ENCODE results near the gene THAP12.

THAP12 gene

DNA sequence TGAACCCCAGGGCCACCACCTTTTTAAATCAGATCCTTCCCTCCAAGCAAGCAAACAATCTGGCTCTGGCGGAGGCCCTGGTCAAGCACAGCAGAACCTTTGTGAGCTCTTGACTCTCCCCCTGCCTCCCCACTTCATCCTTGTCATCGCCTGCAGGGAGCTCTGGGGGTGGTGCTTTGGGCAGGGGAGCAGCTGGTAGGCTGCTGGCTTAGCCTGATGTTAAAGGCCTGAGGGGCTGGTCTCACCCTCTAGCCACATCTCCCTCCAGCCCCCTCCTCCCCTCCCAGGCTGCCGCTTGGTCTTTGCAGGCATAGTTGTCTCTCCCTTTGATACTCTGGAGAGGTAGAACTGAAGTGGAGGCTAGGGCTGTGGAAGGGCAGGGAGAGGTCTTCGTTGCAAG is 50.9 kb downstream of the THAP12 start:
- Histone ChIP-seq H3K9ac (ENCODE audit: low read length) (no peak overlapping the region), H3K4me3 (ENCODE audit: low read depth, low read length) (no peak overlapping the region), H3K23ac (ENCODE audit: low read length) (no peak overlapping the region), H2BK12ac (ENCODE audit: low read length) (no peak overlapping the region), H2BK120ac (ENCODE audit: insufficient read depth, low read length, poor library complexity) (peak overlapping the region; percentile 13), H3K14ac (ENCODE audit: low read length) (no peak overlapping the region), H3K4me1 (ENCODE audit: control insufficient read depth in 1 of 2, insufficient read depth in 2 of 2, low read length in 2 of 2) (peaks cover 13 to 16% of the 10 kb centered on the region in 2 experiments), H4K12ac (ENCODE audit: low read depth, low read length) (no peak overlapping the region), H3K18ac (ENCODE audit: low read length) (no peak overlapping the region), H3K27ac (ENCODE audit: low read depth, low read length) (peak overlapping the region; percentile 46), H3K79me1 (ENCODE audit: low read length) (peaks cover 2% of the 10 kb centered on the region), H3K79me2 (ENCODE audit: control insufficient read depth, insufficient read depth, low read length, poor library complexity) (no peaks in the 10 kb centered on the region), H4K91ac (ENCODE audit: low read depth, low read length) (peak overlapping the region; percentile 17), H3K4ac (ENCODE audit: low read depth, low read length) (no peak overlapping the region), H3K9me3 (ENCODE audit: insufficient read depth, low read depth, low read length) (peaks cover 7% of the 10 kb centered on the region), H2AK5ac (ENCODE audit: low read length) (no peak overlapping the region), H3K27me3 (ENCODE audit: insufficient read depth, low read length) (no peaks in the 10 kb centered on the region), H2AFZ (ENCODE audit: insufficient read depth, low read length, poor library complexity) (peak overlapping the region; percentile 23), H4K8ac (ENCODE audit: low read depth, low read length) (no peak overlapping the region), H2BK5ac (ENCODE audit: low read depth, low read length, poor library complexity) (no peak overlapping the region), H3K36me3 (ENCODE audit: control insufficient read depth in 1 of 2, insufficient read depth in 2 of 2, low read length in 2 of 2) (no peaks in the 10 kb centered on the region), H3K4me2 (ENCODE audit: low read length) (peak overlapping the region; percentile 6)
- DNase-seq, result no peak
- WGBS (ENCODE audit: extremely low coverage, insufficient coverage, insufficient read length), result no CpG with 5 or more reads among the region's 4 CpGs

DNA sequence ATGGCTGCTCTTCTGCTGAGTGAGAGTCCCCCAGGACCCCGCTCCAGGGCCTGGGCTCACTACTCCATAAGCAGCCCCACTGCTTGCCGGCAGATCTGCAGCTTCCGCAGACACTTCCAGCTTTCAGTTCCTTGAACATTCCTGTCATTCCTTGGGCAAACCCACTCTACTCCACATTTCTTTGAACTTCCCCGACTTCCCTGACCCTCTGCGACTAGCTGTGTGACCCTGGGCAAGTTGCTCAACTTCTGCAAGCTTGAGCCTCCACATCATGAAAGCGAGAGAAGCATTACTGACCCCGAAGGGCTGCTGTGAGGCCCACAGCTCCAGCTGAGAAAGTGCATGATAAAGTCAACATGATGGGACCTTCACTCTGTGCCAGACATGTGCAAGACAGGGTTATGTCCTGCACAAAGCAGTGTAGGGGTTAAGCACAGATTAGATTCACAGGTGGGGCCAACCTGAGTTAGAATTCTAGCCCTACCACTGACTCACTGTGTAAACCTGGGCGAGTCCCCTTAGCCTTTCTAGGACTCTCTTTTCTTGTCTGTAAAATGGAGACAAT is 51.8 kb downstream of the THAP12 start:
- no CpG with 5 or more reads among the region's 8 CpGs for WGBS (ENCODE audit: extremely low coverage, insufficient coverage, insufficient read length)

DNA sequence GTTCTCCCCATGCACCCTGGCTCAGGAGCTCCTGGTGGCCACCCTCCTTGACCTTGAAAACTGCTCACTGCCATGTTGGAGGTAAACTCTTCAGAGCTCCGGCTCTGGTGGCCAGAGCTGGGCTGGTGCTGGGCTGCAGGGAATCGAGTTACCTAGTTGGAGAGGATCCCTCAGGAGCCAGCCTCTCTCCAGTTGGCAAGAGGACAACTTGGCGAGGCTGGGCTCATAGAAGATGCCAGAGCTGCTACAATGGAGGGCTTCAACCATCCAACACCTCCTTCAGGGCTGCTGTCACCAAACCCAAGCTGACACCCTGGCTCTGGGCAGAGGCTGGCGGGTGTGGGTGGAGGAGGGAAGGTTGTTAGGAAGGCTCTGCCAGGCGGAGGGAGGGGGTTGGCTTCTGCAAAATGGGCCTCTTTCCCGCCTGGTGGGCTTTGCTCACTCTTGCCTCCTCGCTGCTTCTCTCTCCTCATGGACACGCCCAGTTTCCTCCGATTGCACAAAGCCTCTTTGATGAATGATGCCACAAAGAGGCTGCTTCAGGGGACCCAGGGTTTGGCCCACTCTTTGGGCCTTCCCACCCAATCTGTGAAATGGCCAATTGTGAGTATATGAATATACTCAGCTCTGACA is 53.1 kb downstream of the THAP12 start:
- H3K79me1 ChIP-seq (ENCODE audit: low read length), result peaks cover 2% of the 10 kb centered on the region
- no peak overlapping the region for H2AFZ ChIP-seq (ENCODE audit: insufficient read depth, low read length, poor library complexity)
- H3K27ac ChIP-seq (ENCODE audit: low read depth, low read length), result no peak overlapping the region
- H3K27me3 ChIP-seq (ENCODE audit: insufficient read depth, low read length), result no peaks in the 10 kb centered on the region
- H4K12ac ChIP-seq (ENCODE audit: low read depth, low read length), result no peak overlapping the region
- H2BK5ac ChIP-seq (ENCODE audit: low read depth, low read length, poor library complexity), result no peak overlapping the region
- no peaks in the 10 kb centered on the region for H3K36me3 ChIP-seq (ENCODE audit: control insufficient read depth in 1 of 2, insufficient read depth in 2 of 2, low read length in 2 of 2)
- H3K18ac ChIP-seq (ENCODE audit: low read length), result no peak overlapping the region
- no peaks in the 10 kb centered on the region for H3K9me3 ChIP-seq (ENCODE audit: insufficient read depth, low read depth, low read length)
- H3K23ac ChIP-seq (ENCODE audit: low read length), result no peak overlapping the region
- no peak overlapping the region for H2AK5ac ChIP-seq (ENCODE audit: low read length)
- H4K8ac ChIP-seq (ENCODE audit: low read depth, low read length), result no peak overlapping the region
- H3K4me3 ChIP-seq (ENCODE audit: low read depth, low read length), result no peak overlapping the region
- peak overlapping the region; percentile 37 for H4K91ac ChIP-seq (ENCODE audit: low read depth, low read length)
- no peak overlapping the region for H3K14ac ChIP-seq (ENCODE audit: low read length)
- H3K4me1 ChIP-seq (ENCODE audit: control insufficient read depth in 1 of 2, insufficient read depth in 2 of 2, low read length in 2 of 2), result peaks cover 14 to 16% of the 10 kb centered on the region in 2 experiments
- no CpG with 5 or more reads among the region's 9 CpGs for WGBS (ENCODE audit: extremely low coverage, insufficient coverage, insufficient read length)
- H3K4ac ChIP-seq (ENCODE audit: low read depth, low read length), result no peak overlapping the region
- H3K79me2 ChIP-seq (ENCODE audit: control insufficient read depth, insufficient read depth, low read length, poor library complexity), result no peaks in the 10 kb centered on the region
- H2BK120ac ChIP-seq (ENCODE audit: insufficient read depth, low read length, poor library complexity), result peak overlapping the region; percentile 57
- H3K9ac ChIP-seq (ENCODE audit: low read length), result no peak overlapping the region
- DNase-seq, result no peak
- H2BK12ac ChIP-seq (ENCODE audit: low read length), result peak overlapping the region; percentile 21
- no peak overlapping the region for H3K4me2 ChIP-seq (ENCODE audit: low read length)

More for the DNA sequence above, 51.8 kb downstream of the THAP12 start:
- H2BK12ac ChIP-seq (ENCODE audit: low read length), result no peak overlapping the region
- H2BK120ac ChIP-seq (ENCODE audit: insufficient read depth, low read length, poor library complexity), result no peak overlapping the region
- DNase-seq, result peak in 1 of 2 donors; percentile 23
- H3K4me1 ChIP-seq (ENCODE audit: control insufficient read depth in 1 of 2, insufficient read depth in 2 of 2, low read length in 2 of 2), result peaks cover 13 to 16% of the 10 kb centered on the region in 2 experiments
- H3K18ac ChIP-seq (ENCODE audit: low read length), result no peak overlapping the region
- H4K91ac ChIP-seq (ENCODE audit: low read depth, low read length), result no peak overlapping the region
- no peak overlapping the region for H3K4ac ChIP-seq (ENCODE audit: low read depth, low read length)
- H2AFZ ChIP-seq (ENCODE audit: insufficient read depth, low read length, poor library complexity), result no peak overlapping the region
- H4K12ac ChIP-seq (ENCODE audit: low read depth, low read length), result no peak overlapping the region
- H3K4me3 ChIP-seq (ENCODE audit: low read depth, low read length), result no peak overlapping the region
- H3K36me3 ChIP-seq (ENCODE audit: control insufficient read depth in 1 of 2, insufficient read depth in 2 of 2, low read length in 2 of 2), result no peaks in the 10 kb centered on the region
- H3K79me1 ChIP-seq (ENCODE audit: low read length), result peaks cover 2% of the 10 kb centered on the region
- no peak overlapping the region for H3K23ac ChIP-seq (ENCODE audit: low read length)
- H3K27ac ChIP-seq (ENCODE audit: low read depth, low read length), result peak overlapping the region; percentile 46
- peak overlapping the region; percentile 6 for H3K4me2 ChIP-seq (ENCODE audit: low read length)
- no peak overlapping the region for H2AK5ac ChIP-seq (ENCODE audit: low read length)
- peaks cover 4% of the 10 kb centered on the region for H3K9me3 ChIP-seq (ENCODE audit: insufficient read depth, low read depth, low read length)
- no peaks in the 10 kb centered on the region for H3K79me2 ChIP-seq (ENCODE audit: control insufficient read depth, insufficient read depth, low read length, poor library complexity)
- no peak overlapping the region for H4K8ac ChIP-seq (ENCODE audit: low read depth, low read length)
- H3K27me3 ChIP-seq (ENCODE audit: insufficient read depth, low read length), result no peaks in the 10 kb centered on the region
- no peak overlapping the region for H3K9ac ChIP-seq (ENCODE audit: low read length)
- H3K14ac ChIP-seq (ENCODE audit: low read length), result no peak overlapping the region
- H2BK5ac ChIP-seq (ENCODE audit: low read depth, low read length, poor library complexity), result no peak overlapping the region

DNA sequence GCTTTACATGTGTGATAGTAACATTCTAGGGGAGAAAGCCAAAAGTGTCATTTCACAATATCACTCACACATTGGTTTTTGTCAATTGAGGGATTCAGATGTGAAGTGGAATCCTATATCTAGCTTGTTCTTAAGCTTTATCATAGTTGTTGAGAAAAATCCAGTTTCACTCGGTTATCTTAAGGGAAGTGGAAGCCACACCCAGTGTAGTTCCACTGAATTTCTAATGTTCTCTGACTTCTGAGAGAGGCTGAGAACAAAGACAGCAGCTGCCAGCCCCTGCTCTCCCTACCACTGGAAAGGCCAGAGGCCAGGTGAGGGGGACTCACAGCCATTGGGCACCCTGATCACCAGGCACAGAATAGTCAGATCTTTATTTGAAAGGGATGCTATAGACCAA is 53.7 kb downstream of the THAP12 start:
- no peak for DNase-seq

More for the DNA sequence above, 53.7 kb downstream of the THAP12 start:
- no peak overlapping the region for H2BK12ac ChIP-seq (ENCODE audit: low read length)
- no peak overlapping the region for H3K18ac ChIP-seq (ENCODE audit: low read length)
- H3K9me3 ChIP-seq (ENCODE audit: insufficient read depth, low read depth, low read length), result no peaks in the 10 kb centered on the region
- H3K4me3 ChIP-seq (ENCODE audit: low read depth, low read length), result no peak overlapping the region
- H3K9ac ChIP-seq (ENCODE audit: low read length), result no peak overlapping the region
- H3K23ac ChIP-seq (ENCODE audit: low read length), result no peak overlapping the region
- no CpG with 5 or more reads among the region's 1 CpG for WGBS (ENCODE audit: extremely low coverage, insufficient coverage, insufficient read length)
- no peaks in the 10 kb centered on the region for H3K36me3 ChIP-seq (ENCODE audit: control insufficient read depth in 1 of 2, insufficient read depth in 2 of 2, low read length in 2 of 2)
- H3K4me2 ChIP-seq (ENCODE audit: low read length), result no peak overlapping the region
- no peak overlapping the region for H4K12ac ChIP-seq (ENCODE audit: low read depth, low read length)
- peaks cover 17 to 20% of the 10 kb centered on the region in 2 experiments for H3K4me1 ChIP-seq (ENCODE audit: control insufficient read depth in 1 of 2, insufficient read depth in 2 of 2, low read length in 2 of 2)
- peak overlapping the region; percentile 37 for H4K91ac ChIP-seq (ENCODE audit: low read depth, low read length)
- H2AK5ac ChIP-seq (ENCODE audit: low read length), result no peak overlapping the region
- H3K27me3 ChIP-seq (ENCODE audit: insufficient read depth, low read length), result no peaks in the 10 kb centered on the region
- H4K8ac ChIP-seq (ENCODE audit: low read depth, low read length), result no peak overlapping the region
- H2BK5ac ChIP-seq (ENCODE audit: low read depth, low read length, poor library complexity), result no peak overlapping the region
- no peak overlapping the region for H3K27ac ChIP-seq (ENCODE audit: low read depth, low read length)
- H3K14ac ChIP-seq (ENCODE audit: low read length), result no peak overlapping the region
- H3K79me2 ChIP-seq (ENCODE audit: control insufficient read depth, insufficient read depth, low read length, poor library complexity), result no peaks in the 10 kb centered on the region
- H3K4ac ChIP-seq (ENCODE audit: low read depth, low read length), result no peak overlapping the region
- peaks cover 3% of the 10 kb centered on the region for H3K79me1 ChIP-seq (ENCODE audit: low read length)
- H2AFZ ChIP-seq (ENCODE audit: insufficient read depth, low read length, poor library complexity), result no peak overlapping the region
- no peak overlapping the region for H2BK120ac ChIP-seq (ENCODE audit: insufficient read depth, low read length, poor library complexity)
